H9 (cell line): ENCODE results near the gene IQCK. TPM values are rescaled to one million over a fixed set of nuclear protein-coding genes. Genes with fewer than 3 reads are reported as not detected.

Experiments used
- DNase-seq: peaks from one replicate; pipeline ENCODE4 v3.0.0-alpha.2; 2017
- H2AFZ ChIP-seq: one replicate; pipeline ENCODE4 v1.6.1; 2013; ENCODE audit warnings: mild to moderate bottlenecking, low read length, control low read depth, moderate library complexity
- H2AK5ac ChIP-seq: 2 replicates; pipeline ENCODE4 v1.6.1; 2013; ENCODE audit warnings: low read length, control low read depth, mixed read lengths; ENCODE audit not compliant: insufficient read length
- H2BK120ac ChIP-seq: one replicate; pipeline ENCODE4 v1.6.1; 2013; ENCODE audit warnings: low read depth, mild to moderate bottlenecking, low read length, control low read depth, inconsistent platforms; ENCODE audit not compliant: poor library complexity, severe bottlenecking
- H2BK12ac ChIP-seq: 2 replicates; pipeline ENCODE4 v1.6.1; 2013; ENCODE audit warnings: low read length, control low read depth, mixed read lengths, low read depth; ENCODE audit not compliant: insufficient read length
- H2BK15ac ChIP-seq: 2 replicates; pipeline ENCODE4 v1.6.1; 2013; ENCODE audit warnings: low read depth, low read length, control low read depth
- H2BK20ac ChIP-seq: one replicate; pipeline ENCODE4 v1.6.1; 2013; ENCODE audit warnings: low read depth, mild to moderate bottlenecking, low read length, control low read depth, inconsistent platforms; ENCODE audit not compliant: poor library complexity, severe bottlenecking
- H2BK5ac ChIP-seq: 2 replicates; pipeline ENCODE4 v1.6.1; 2013; ENCODE audit warnings: low read length, control low read depth, mixed read lengths; ENCODE audit not compliant: insufficient read length
- H3K14ac ChIP-seq: 2 replicates; pipeline ENCODE4 v1.6.1; 2013; ENCODE audit warnings: low read length, control low read depth; ENCODE audit not compliant: insufficient read depth
- H3K18ac ChIP-seq: 2 replicates; pipeline ENCODE4 v1.6.1; 2013; ENCODE audit warnings: low read depth, mild to moderate bottlenecking, mixed read lengths, low read length, control low read depth; ENCODE audit not compliant: insufficient read length
- H3K23ac ChIP-seq: 2 replicates; pipeline ENCODE4 v1.6.1; 2013; ENCODE audit warnings: low read length, control low read depth, mixed read lengths, low read depth; ENCODE audit not compliant: insufficient read length
- H3K23me2 ChIP-seq: 2 replicates; pipeline ENCODE4 v1.6.1; 2013; ENCODE audit warnings: low read depth, mild to moderate bottlenecking, mixed read lengths, low read length, control low read depth; ENCODE audit not compliant: insufficient read length, poor library complexity, severe bottlenecking
- H3K27ac ChIP-seq: 2 replicates; pipeline ENCODE4 v1.5.1; 2013; ENCODE audit warnings: low read length, control low read depth, mixed read lengths, low read depth; ENCODE audit not compliant: insufficient read length
- H3K27me3 ChIP-seq: 2 replicates; pipeline ENCODE4 v1.6.1; 2013; ENCODE audit warnings: low read length, control low read depth, inconsistent platforms; ENCODE audit not compliant: insufficient read depth
- H3K4ac ChIP-seq: 2 replicates; pipeline ENCODE4 v1.6.1; 2013; ENCODE audit warnings: low read depth, mild to moderate bottlenecking, control low read depth, inconsistent platforms, low read length, moderate library complexity
- H3K4me1 ChIP-seq: 2 replicates; pipeline ENCODE4 v1.6.1; 2013; ENCODE audit warnings: low read length, control low read depth, inconsistent platforms; ENCODE audit not compliant: insufficient read depth
- H3K4me2 ChIP-seq: 2 replicates; pipeline ENCODE4 v1.6.1; 2013; ENCODE audit warnings: low read length, control low read depth, mixed read lengths; ENCODE audit not compliant: insufficient read length, insufficient read depth
- H3K56ac ChIP-seq: 2 replicates; pipeline ENCODE4 v1.6.1; 2013; ENCODE audit warnings: low read depth, mild to moderate bottlenecking, mixed read lengths, low read length, control low read depth; ENCODE audit not compliant: insufficient read length
- H3K79me1 ChIP-seq: 2 replicates; pipeline ENCODE4 v1.6.1; 2013; ENCODE audit warnings: low read depth, mild to moderate bottlenecking, moderate library complexity, low read length, control low read depth, inconsistent platforms; ENCODE audit not compliant: insufficient read depth, poor library complexity, severe bottlenecking
- H3K79me2 ChIP-seq: 2 replicates; pipeline ENCODE4 v1.6.1; 2013; ENCODE audit warnings: low read length, control low read depth, inconsistent platforms; ENCODE audit not compliant: insufficient read depth
- H3K9ac ChIP-seq: 2 replicates; pipeline ENCODE4 v1.6.1; 2013; ENCODE audit warnings: low read length, control low read depth, mixed read lengths; ENCODE audit not compliant: insufficient read length; ENCODE audit errors: extremely low read depth
- H3K9me3 ChIP-seq: one replicate; pipeline ENCODE4 v1.6.1; 2013; ENCODE audit warnings: low read depth, low read length, inconsistent platforms; ENCODE audit not compliant: control insufficient read depth
- H3T11ph ChIP-seq: one replicate; pipeline ENCODE4 v1.6.1; 2013; ENCODE audit warnings: mild to moderate bottlenecking, low read length, control low read depth, inconsistent platforms
- H4K20me1 ChIP-seq: one replicate; pipeline ENCODE4 v1.6.1; 2013; ENCODE audit not compliant: control insufficient read depth, insufficient read length, insufficient read depth
- H4K5ac ChIP-seq: 2 replicates; pipeline ENCODE4 v1.6.1; 2013; ENCODE audit warnings: low read depth, mild to moderate bottlenecking, mixed read lengths, low read length, control low read depth; ENCODE audit not compliant: insufficient read length
- H4K8ac ChIP-seq: replicated peaks from 2 replicates; pipeline ENCODE4 v1.6.1; 2013; ENCODE audit warnings: low read length, control low read depth, mixed read lengths, low read depth; ENCODE audit not compliant: insufficient read length
- H4K91ac ChIP-seq: 2 replicates; pipeline ENCODE4 v1.6.1; 2013; ENCODE audit warnings: low read depth, mild to moderate bottlenecking, moderate library complexity, mixed read lengths, low read length, control low read depth; ENCODE audit not compliant: insufficient read length
- H3K27ac Mint-ChIP-seq, 3 experiments: 2 replicates in 2 of 3; 3 replicates in 1 of 3; pipeline ENCODE4 v1.8.0; 2020 to 2021; ENCODE audit warnings: mixed read lengths in 3 of 3, mild to moderate bottlenecking in 1 of 3, moderate library complexity in 1 of 3
- H3K27me3 Mint-ChIP-seq: 2 replicates; pipeline ENCODE4 v1.8.0; 2021; ENCODE audit warnings: low read depth, mild to moderate bottlenecking, moderate library complexity, mixed read lengths
- H3K36me3 Mint-ChIP-seq, 3 experiments: 2 replicates in 2 of 3; 3 replicates in 1 of 3; pipeline ENCODE4 v1.8.0; 2020 to 2021; ENCODE audit warnings: low read depth in 3 of 3, mixed read lengths in 3 of 3; ENCODE audit not compliant: insufficient read depth in 1 of 3
- H3K4me1 Mint-ChIP-seq, 2 experiments: 2 replicates each; pipeline ENCODE4 v1.8.0; 2020; ENCODE audit warnings: mixed read lengths in 2 of 2
- H3K4me3 Mint-ChIP-seq, 2 experiments: 2 replicates in 1 of 2; 3 replicates in 1 of 2; pipeline ENCODE4 v1.8.0; 2020 to 2021; ENCODE audit warnings: mild to moderate bottlenecking in 2 of 2, mixed read lengths in 2 of 2, moderate library complexity in 1 of 2
- H3K9me3 Mint-ChIP-seq, 2 experiments: 2 replicates in 1 of 2; 3 replicates in 1 of 2; pipeline ENCODE4 v1.8.0; 2020; ENCODE audit warnings: mild to moderate bottlenecking in 2 of 2, mixed read lengths in 2 of 2, moderate library complexity in 1 of 2
- WGBS: extraction: QIAGEN DNeasy Blood & Tissue Kit; methylation state at CpG from one replicate; pipeline ENCODE4 v1.1.7; 2013; ENCODE audit warnings: missing lambda C conversion rate, low lambda C conversion rate, mixed read lengths; ENCODE audit not compliant: insufficient read length; ENCODE audit errors: extremely low coverage; 5-methylcytosine and 5-hydroxymethylcytosine counted together
- total RNA-seq: library from RNA; stranded (reverse); gene quantifications from 2 replicates; pipeline ENCODE4 v1.2.1, GENCODE V29; 2021
- TF ChIP-seq, protein P1 (sequence below): fragments of 200-600 bp; sonication (generic); conservative IDR thresholded peaks from 3 replicates; pipeline ENCODE4 v1.8.0; 2021; ENCODE audit warnings: antibody characterized with exemption, mild to moderate bottlenecking

Gene IQCK
- total RNA-seq, 1 experiment from 2014 or later = 9.0 TPM

DNA sequence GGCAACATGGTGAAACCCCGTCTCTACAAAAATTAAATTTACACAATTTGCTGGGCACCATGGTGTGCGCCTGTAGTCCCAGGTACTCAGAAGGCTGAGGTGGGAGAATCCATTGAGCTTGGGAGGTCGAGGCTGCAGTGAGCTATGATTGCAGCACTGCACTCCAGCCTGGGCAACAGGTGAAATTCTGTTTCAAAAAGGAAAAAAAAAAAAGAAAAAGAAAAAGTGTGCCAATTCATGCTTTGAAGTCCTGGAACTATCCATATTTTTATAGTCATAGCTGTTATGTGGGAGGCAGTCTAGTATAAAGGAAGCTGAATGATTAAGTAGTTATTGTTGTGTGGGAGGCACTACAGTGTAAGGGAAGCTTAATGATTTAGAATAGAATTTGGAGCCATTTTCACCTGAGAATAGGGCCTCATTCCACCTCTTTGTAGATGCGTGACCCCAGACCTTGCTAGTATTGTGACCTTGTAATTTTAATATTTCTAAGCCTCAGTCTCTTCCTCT lies 31.6 kb downstream of the IQCK start:
- no CpG with 5 or more reads among the region's 4 CpGs for WGBS
- Histone ChIP-seq H2BK5ac (no peak overlapping the region), H3K14ac (no peak overlapping the region), H3K56ac (no peak overlapping the region), H2AK5ac (no peak overlapping the region), H4K8ac (no peak overlapping the region), H3K27ac (no peak overlapping the region), H3K23ac (no peak overlapping the region), H2AFZ (no peak overlapping the region), H2BK15ac (no peak overlapping the region), H3K9me3 (no peaks in the 10 kb centered on the region), H3K4me1 (no peaks in the 10 kb centered on the region), H3K9ac (no peak overlapping the region), H3K27me3 (no peaks in the 10 kb centered on the region), H2BK20ac (no peak overlapping the region), H4K5ac (no peak overlapping the region), H3T11ph (no peak overlapping the region), H4K91ac (no peak overlapping the region), H3K23me2 (no peaks in the 10 kb centered on the region), H3K79me2 (no peaks in the 10 kb centered on the region), H3K4me2 (no peak overlapping the region), H3K79me1 (no peaks in the 10 kb centered on the region), H4K20me1 (no peaks in the 10 kb centered on the region), H3K18ac (no peak overlapping the region), H2BK12ac (no peak overlapping the region), H3K4ac (no peak overlapping the region), H2BK120ac (no peak overlapping the region)
- no peak overlapping the region for H3K4me3 Mint-ChIP-seq
- H3K27me3 Mint-ChIP-seq = no peaks in the 10 kb centered on the region
- no peak for DNase-seq
- H3K9me3 Mint-ChIP-seq = no peaks in the 10 kb centered on the region
- no peak overlapping the region for H3K27ac Mint-ChIP-seq
- TF ChIP-seq, protein P1, sequence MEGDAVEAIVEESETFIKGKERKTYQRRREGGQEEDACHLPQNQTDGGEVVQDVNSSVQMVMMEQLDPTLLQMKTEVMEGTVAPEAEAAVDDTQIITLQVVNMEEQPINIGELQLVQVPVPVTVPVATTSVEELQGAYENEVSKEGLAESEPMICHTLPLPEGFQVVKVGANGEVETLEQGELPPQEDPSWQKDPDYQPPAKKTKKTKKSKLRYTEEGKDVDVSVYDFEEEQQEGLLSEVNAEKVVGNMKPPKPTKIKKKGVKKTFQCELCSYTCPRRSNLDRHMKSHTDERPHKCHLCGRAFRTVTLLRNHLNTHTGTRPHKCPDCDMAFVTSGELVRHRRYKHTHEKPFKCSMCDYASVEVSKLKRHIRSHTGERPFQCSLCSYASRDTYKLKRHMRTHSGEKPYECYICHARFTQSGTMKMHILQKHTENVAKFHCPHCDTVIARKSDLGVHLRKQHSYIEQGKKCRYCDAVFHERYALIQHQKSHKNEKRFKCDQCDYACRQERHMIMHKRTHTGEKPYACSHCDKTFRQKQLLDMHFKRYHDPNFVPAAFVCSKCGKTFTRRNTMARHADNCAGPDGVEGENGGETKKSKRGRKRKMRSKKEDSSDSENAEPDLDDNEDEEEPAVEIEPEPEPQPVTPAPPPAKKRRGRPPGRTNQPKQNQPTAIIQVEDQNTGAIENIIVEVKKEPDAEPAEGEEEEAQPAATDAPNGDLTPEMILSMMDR = no peak
- 0 out of 4 replicates have a peak, but pooled peaks cover 0 to 2% of the 10 kb centered on the region in 2 experiments for H3K4me1 Mint-ChIP-seq
- no peaks in the 10 kb centered on the region for H3K36me3 Mint-ChIP-seq
